Spleen (tissue), 11 donors: ENCODE data around the gene CNPY4. TPM values are rescaled to one million over a fixed set of nuclear protein-coding genes. Genes with fewer than 3 reads are reported as not detected.

Source experiments
- DNase-seq: peaks from one replicate; pipeline ENCODE4 v3.0.0-alpha.2; 2020
- H3K27ac ChIP-seq, 8 donors: fragments of 200-600 bp; sonication (generic) in 7 of 8; 1 replicate in 4 of 8; 2 replicates in 4 of 8; pipeline versions ENCODE4 v1.5.0 to v1.8.0; 2016 to 2021; ENCODE audit warnings: inconsistent platforms in 4 of 8, mild to moderate bottlenecking in 4 of 8, moderate library complexity in 1 of 8
- H3K27me3 ChIP-seq, 7 donors: fragments of 200-600 bp; sonication (generic) in 6 of 7; replicated peaks in 1 of 7; 1 replicate in 4 of 7; 2 replicates in 3 of 7; pipeline versions ENCODE4 v1.5.0 to v1.8.0; 2016 to 2021; ENCODE audit warnings: inconsistent platforms in 3 of 7, mild to moderate bottlenecking in 1 of 7
- H3K36me3 ChIP-seq, 6 donors: fragments of 200-600 bp; sonication (generic) in 5 of 6; 1 replicate in 4 of 6; 2 replicates in 2 of 6; pipeline versions ENCODE4 v1.5.0 to v1.8.0; 2016 to 2021; ENCODE audit warnings: inconsistent platforms in 2 of 6
- H3K4me1 ChIP-seq, 6 donors: fragments of 200-600 bp; sonication (generic) in 5 of 6; 1 replicate in 3 of 6; 2 replicates in 3 of 6; pipeline versions ENCODE4 v1.5.0 to v1.8.0; 2016 to 2021; ENCODE audit warnings: inconsistent platforms in 3 of 6
- H3K4me3 ChIP-seq, 8 donors: fragments of 200-600 bp; sonication (generic) in 7 of 8; 1 replicate in 4 of 8; 2 replicates in 4 of 8; pipeline versions ENCODE4 v1.5.0 to v1.8.0; 2016 to 2021; ENCODE audit warnings: inconsistent platforms in 4 of 8, mild to moderate bottlenecking in 4 of 8, moderate library complexity in 2 of 8
- H3K9me3 ChIP-seq, 8 donors: fragments of 200-600 bp; sonication (generic) in 7 of 8; 1 replicate in 4 of 8; 2 replicates in 4 of 8; pipeline versions ENCODE4 v1.5.0 to v1.8.0; 2016 to 2021; ENCODE audit warnings: inconsistent platforms in 4 of 8
- CTCF ChIP-seq, 11 experiments: fragments of 200-600 bp in 7 of 11; fragments of 450-650 bp in 4 of 11; sonication (generic) in 4 of 11; IDR thresholded peaks in 8 of 11; conservative IDR thresholded peaks in 3 of 11; 1 replicate in 7 of 11; 2 replicates in 4 of 11; pipeline versions ENCODE4 v1.4.0 to v1.8.0; 2016 to 2021; ENCODE audit warnings: antibody characterized with exemption in 11 of 11, inconsistent platforms in 4 of 11, mild to moderate bottlenecking in 1 of 11
- POLR2A ChIP-seq, 3 donors: fragments of 450-650 bp; IDR thresholded peaks; one replicate each; pipeline ENCODE4 v1.5.1; 2017; ENCODE audit warnings: antibody characterized with exemption in 3 of 3, mild to moderate bottlenecking in 1 of 3
- POLR2AphosphoS5 ChIP-seq, 3 donors: sonication (generic); formaldehyde crosslinking; IDR thresholded peaks; one replicate each; pipeline ENCODE4 v1.5.1; 2017; ENCODE audit warnings: antibody characterized with exemption in 3 of 3
- WGBS, 5 donors: extraction: QIAGEN DNeasy Blood & Tissue Kit in 3 of 5; methylation state at CpG; one replicate each; pipeline versions ENCODE4 v1.1.5 to v1.1.7; 2013 to 2018; 5-methylcytosine and 5-hydroxymethylcytosine counted together
- intact Hi-C: fragments of 100-400 bp; cut with DNase I; formaldehyde crosslinking; loops from one replicate; pipeline ENCODE4 v1.15.0; 2023; ENCODE audit warnings: low total_unique reads
- polyA plus RNA-seq, 3 donors: library from polyadenylated mRNA; stranded (reverse); fragments of 200-250 nt; gene quantifications; one replicate each; pipeline ENCODE4 v1.2.1, GENCODE V29; 2013
- total RNA-seq, 7 donors: library from RNA; depleted of rRNA in 3 of 7; stranded (reverse); fragments of >200 nt in 3 of 7; fragmentation: NEBNext Ultra II Directional in 4 of 7; extraction: Animal tissue kit (Norgen Biotek cat#: 25700) in 4 of 7; gene quantifications; one replicate each; pipeline versions ENCODE4 v1.1.0 to v1.2.1, GENCODE V29; 2016 to 2021
- donor health status: healthy with polysubstance abuse.
- donor health status: DM: no; HTN: no; CAD: no; lungs with moderate emphysema.
- donor health status: DM: no; HTN: no; CAD: no.
- donor health status: Bipolar disorder and iron deficiency.
- donor health status: healthy.
- donor health status: DM: no; HTN: no; CAD: no.
- donor health status: DM: yes; HTN: yes; CAD: no.

The CNPY4 gene
- total and polyA plus RNA-seq, 10 donors: 9.7 to 19.7 (median 13.8) TPM

- TF ChIP-seq POLR2A (IDR thresholded peaks at IDR 0.05) (no peak), POLR2AphosphoS5 (IDR thresholded peaks at IDR 0.05) (no peak), CTCF (IDR thresholded peaks at IDR 0.05 in 8 of 11, conservative IDR thresholded peaks at IDR 0.05 in 3 of 11) (no peak)
- Histone ChIP-seq H3K27ac (peak overlapping the region in 7 of 8 donors; percentile 75 to 92 (median 89)), H3K36me3 (peaks cover 0 to 23% (median 13%) of the 10 kb centered on the region in 6 donors), H3K4me3 (peak overlapping the region in 1 of 8 donors; percentile 99), H3K4me1 (peaks cover 21 to 58% (median 41%) of the 10 kb centered on the region in 6 donors), H3K27me3 (no peaks in the 10 kb centered on the region), H3K9me3 (no peaks in the 10 kb centered on the region)
- intact Hi-C loops: loop anchor here (5.0 kb wide), 1 partner anchor 44 kb away; the partner anchor contains the start of gene MBLAC1
- 57 to 74% (median 62%) methylated on average over 4 of the region's 4 CpGs for WGBS, 5 donors
- no peak for DNase-seq
Observed at GRCh38 chr7:100082978-100083377, 36.5 kb upstream of the CNPY4 start.

GRCh38 chr7:100085515-100085914, 33.9 kb upstream of the CNPY4 start:
- H3K4me1 ChIP-seq: peaks cover 26 to 61% (median 46%) of the 10 kb centered on the region in 6 donors
- no peaks in the 10 kb centered on the region for H3K27me3 ChIP-seq
- DNase-seq: no peak
- intact Hi-C loops: no loop called here
- H3K4me3 ChIP-seq: no peak overlapping the region
- H3K27ac ChIP-seq: peak overlapping the region in 2 of 8 donors; percentile 7 to 90
- TF ChIP-seq POLR2AphosphoS5 (IDR thresholded peaks at IDR 0.05) (no peak), CTCF (IDR thresholded peaks at IDR 0.05 in 8 of 11, conservative IDR thresholded peaks at IDR 0.05 in 3 of 11) (no peak), POLR2A (IDR thresholded peaks at IDR 0.05) (no peak)
- WGBS, 5 donors: 40 to 59% (median 52%) methylated on average over 3 of the region's 3 CpGs
- H3K9me3 ChIP-seq: no peaks in the 10 kb centered on the region
- peaks cover 0 to 7% (median 4%) of the 10 kb centered on the region in 6 donors for H3K36me3 ChIP-seq

GRCh38 chr7:100087055-100087750, 32.2 kb upstream of the CNPY4 start:
- Histone ChIP-seq H3K27ac (peak overlapping the region in 5 of 8 donors; percentile 15 to 94 (median 90)), H3K36me3 (peaks cover 3 to 24% (median 21%) of the 10 kb centered on the region in 6 donors), H3K9me3 (no peaks in the 10 kb centered on the region), H3K27me3 (no peaks in the 10 kb centered on the region), H3K4me1 (peaks cover 23 to 60% (median 37%) of the 10 kb centered on the region in 6 donors), H3K4me3 (no peak overlapping the region)
- no peak for DNase-seq
- WGBS, 5 donors: 87 to 92% (median 87%) methylated on average over 10 of the region's 10 CpGs
- intact Hi-C loops: no loop called here
- TF ChIP-seq POLR2A (IDR thresholded peaks at IDR 0.05): no peak
- TF ChIP-seq CTCF (IDR thresholded peaks at IDR 0.05 in 8 of 11, conservative IDR thresholded peaks at IDR 0.05 in 3 of 11): no peak
- no peak for TF ChIP-seq POLR2AphosphoS5 (IDR thresholded peaks at IDR 0.05)

- WGBS, 5 donors: 73 to 84% (median 78%) methylated on average over 10 to 11 of the region's 11 CpGs
- H3K9me3 ChIP-seq: no peaks in the 10 kb centered on the region
- peak overlapping the region; percentile 76 to 94 (median 90) for H3K27ac ChIP-seq
- peaks cover 15 to 60% (median 29%) of the 10 kb centered on the region in 6 donors for H3K4me1 ChIP-seq
- H3K27me3 ChIP-seq: no peaks in the 10 kb centered on the region
- peaks cover 3 to 33% (median 31%) of the 10 kb centered on the region in 6 donors for H3K36me3 ChIP-seq
- TF ChIP-seq POLR2AphosphoS5 (IDR thresholded peaks at IDR 0.05) (no peak), POLR2A (IDR thresholded peaks at IDR 0.05) (no peak), CTCF (IDR thresholded peaks at IDR 0.05 in 8 of 11, conservative IDR thresholded peaks at IDR 0.05 in 3 of 11) (no peak)
- intact Hi-C loops: no loop called here
- peak overlapping the region; percentile 58 to 97 (median 77) for H3K4me3 ChIP-seq
- peak; percentile 74 for DNase-seq
Observed at GRCh38 chr7:100088095-100088620, 31.3 kb upstream of the CNPY4 start.
